ENCODE results near the gene RFXANK. TPM values are rescaled to one million over a fixed set of nuclear protein-coding genes. Genes with fewer than 3 reads are reported as not detected.
"Not testable (repeated sequence)": the region's sequence is repeated elsewhere in the genome, so short reads cannot be mapped to it uniquely, and the experiment has no call there.

RFXANK gene
- total and polyA plus RNA-seq, 4 donors, result 8.9 to 27.8 (median 19.0) TPM

DNA sequence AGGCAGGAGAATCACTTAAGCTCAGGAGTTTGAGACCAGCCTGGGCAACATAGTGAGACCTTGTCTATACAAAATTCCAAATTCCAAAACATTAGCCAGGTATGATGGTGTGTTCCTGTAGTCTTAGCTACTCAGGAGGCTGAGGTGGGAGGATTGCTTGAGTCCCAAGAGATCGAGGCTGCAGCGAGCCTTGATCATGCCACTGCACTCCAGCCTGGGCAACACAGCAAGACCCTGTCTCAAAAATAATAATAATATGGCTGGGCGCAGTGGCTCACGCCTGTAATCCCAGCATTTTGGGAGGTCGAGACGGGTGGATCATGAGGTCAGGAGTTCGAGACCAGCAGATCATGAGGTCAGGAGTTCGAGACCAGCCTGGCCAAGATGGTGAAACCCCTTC lies 28.9 kb downstream of the RFXANK start:
- WGBS, result 81% methylated on average over 8 of the region's 8 CpGs
- H3K9ac ChIP-seq (ENCODE audit: low read depth in 1 of 2, low read length in 2 of 2); DNase-seq (ENCODE audit: low spot score); H3K27ac ChIP-seq (ENCODE audit: low read depth in 1 of 2, low read length in 2 of 2); H3K27me3 ChIP-seq (ENCODE audit: control insufficient read depth in 4 of 4, insufficient read depth in 4 of 4, low read length in 3 of 4); H3K4me1 ChIP-seq (ENCODE audit: control insufficient read depth in 4 of 4, insufficient read depth in 4 of 4, low read length in 3 of 4); H3K4me3 ChIP-seq (ENCODE audit: low read depth in 1 of 3, low read length in 3 of 3); H3K36me3 ChIP-seq (ENCODE audit: control insufficient read depth in 4 of 4, insufficient read depth in 3 of 4, low read depth in 1 of 4, low read length in 3 of 4); H3K9me3 ChIP-seq (ENCODE audit: control insufficient read depth in 4 of 4, low read length in 3 of 4): not testable (repeated sequence)

DNA sequence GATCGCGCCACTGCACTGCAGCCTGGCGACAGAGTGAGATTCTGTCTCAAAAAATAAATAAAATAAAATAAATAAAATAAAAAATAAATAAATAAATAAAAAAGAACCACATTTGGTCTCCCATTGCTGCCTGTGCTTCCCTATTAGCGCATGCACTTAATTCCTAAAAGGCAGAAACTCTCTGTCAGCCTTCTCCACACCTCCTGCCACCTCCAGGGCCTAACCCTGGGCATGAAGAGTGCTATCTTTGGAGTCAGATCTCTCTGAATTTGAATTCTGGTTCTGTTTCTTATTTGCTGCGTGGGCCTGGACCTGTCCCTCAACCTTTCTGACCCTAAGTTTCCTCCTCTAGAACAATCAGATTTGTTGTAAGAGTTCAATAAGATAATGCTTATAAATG lies 31.0 kb downstream of the RFXANK start:
- Histone ChIP-seq H3K36me3 (ENCODE audit: control insufficient read depth in 4 of 4, insufficient read depth in 3 of 4, low read depth in 1 of 4, low read length in 3 of 4) (no peaks in the 10 kb centered on the region), H3K27me3 (ENCODE audit: control insufficient read depth in 4 of 4, insufficient read depth in 4 of 4, low read length in 3 of 4) (peaks cover 0 to 5% (median 0%) of the 10 kb centered on the region in 4 donors), H3K9ac (ENCODE audit: low read depth in 1 of 2, low read length in 2 of 2) (no peak overlapping the region), H3K9me3 (ENCODE audit: control insufficient read depth in 4 of 4, low read length in 3 of 4) (no peaks in the 10 kb centered on the region), H3K4me3 (ENCODE audit: low read depth in 1 of 3, low read length in 3 of 3) (no peak overlapping the region), H3K27ac (ENCODE audit: low read depth in 1 of 2, low read length in 2 of 2) (no peak overlapping the region), H3K4me1 (ENCODE audit: control insufficient read depth in 4 of 4, insufficient read depth in 4 of 4, low read length in 3 of 4) (peaks cover 0 to 14% (median 8%) of the 10 kb centered on the region in 4 donors)
- TF ChIP-seq RXRA (IDR thresholded peaks at IDR 0.05), result no peak
- TF ChIP-seq FOXA2 (IDR thresholded peaks at IDR 0.05), result no peak
- no peak for TF ChIP-seq SP1 (IDR thresholded peaks at IDR 0.05)
- TF ChIP-seq, protein P1, sequence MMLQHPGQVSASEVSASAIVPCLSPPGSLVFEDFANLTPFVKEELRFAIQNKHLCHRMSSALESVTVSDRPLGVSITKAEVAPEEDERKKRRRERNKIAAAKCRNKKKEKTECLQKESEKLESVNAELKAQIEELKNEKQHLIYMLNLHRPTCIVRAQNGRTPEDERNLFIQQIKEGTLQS (IDR thresholded peaks at IDR 0.05), result no peak
- TF ChIP-seq EGR1 (IDR thresholded peaks at IDR 0.05; ENCODE audit: low read depth in 2 of 2), result no peak
- no peak for TF ChIP-seq GABPA (IDR thresholded peaks at IDR 0.05 in 1 of 2, conservative IDR thresholded peaks at IDR 0.05 in 1 of 2)
- no peak for TF ChIP-seq FOXA1 (IDR thresholded peaks at IDR 0.05)
- TF ChIP-seq JUND (IDR thresholded peaks at IDR 0.05), result no peak
- TF ChIP-seq NR2F2 (IDR thresholded peaks at IDR 0.05), result no peak
- no peak for DNase-seq (ENCODE audit: low spot score)
- WGBS, result 90% methylated on average over 5 of the region's 5 CpGs

DNA sequence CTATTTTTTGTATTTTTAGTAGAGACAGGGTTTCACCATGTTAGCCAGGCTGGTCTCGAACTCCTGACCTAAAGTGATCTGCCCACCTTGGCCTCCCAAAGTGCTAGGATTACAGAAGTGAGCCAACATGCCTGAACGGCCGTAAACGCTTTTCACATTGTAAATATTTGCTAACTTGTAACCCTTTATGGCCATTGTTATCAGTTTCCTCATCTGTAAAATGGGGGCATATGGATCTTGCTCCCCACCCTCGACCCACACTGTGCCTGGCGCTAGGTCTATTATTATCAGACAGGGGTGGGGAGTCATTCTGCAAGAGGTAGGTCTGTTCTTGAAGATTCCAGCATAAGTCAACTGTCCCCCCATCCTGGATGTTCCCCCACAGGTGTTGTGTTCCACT lies 31.6 kb downstream of the RFXANK start:
- no peak overlapping the region for H3K9ac ChIP-seq (ENCODE audit: low read depth in 1 of 2, low read length in 2 of 2)
- TF ChIP-seq EGR1 (IDR thresholded peaks at IDR 0.05; ENCODE audit: low read depth in 2 of 2) (no peak), GABPA (IDR thresholded peaks at IDR 0.05 in 1 of 2, conservative IDR thresholded peaks at IDR 0.05 in 1 of 2) (no peak), YY1 (IDR thresholded peaks at IDR 0.05) (no peak), TAF1 (conservative IDR thresholded peaks at IDR 0.05) (no peak), FOXA2 (IDR thresholded peaks at IDR 0.05) (no peak), ZBTB33 (IDR thresholded peaks at IDR 0.05) (no peak), NR2F2 (IDR thresholded peaks at IDR 0.05) (no peak), RXRA (IDR thresholded peaks at IDR 0.05) (no peak), JUND (IDR thresholded peaks at IDR 0.05) (no peak), HNF4G (IDR thresholded peaks at IDR 0.05) (no peak), FOXA1 (IDR thresholded peaks at IDR 0.05) (no peak), RAD21 (IDR thresholded peaks at IDR 0.05) (no peak), HNF4A (conservative IDR thresholded peaks at IDR 0.05) (no peak), REST (IDR thresholded peaks at IDR 0.05) (no peak), SP1 (IDR thresholded peaks at IDR 0.05) (no peak)
- TF ChIP-seq, protein P1 (IDR thresholded peaks at IDR 0.05), result no peak
- TF ChIP-seq, protein P2, sequence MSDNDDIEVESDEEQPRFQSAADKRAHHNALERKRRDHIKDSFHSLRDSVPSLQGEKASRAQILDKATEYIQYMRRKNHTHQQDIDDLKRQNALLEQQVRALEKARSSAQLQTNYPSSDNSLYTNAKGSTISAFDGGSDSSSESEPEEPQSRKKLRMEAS (IDR thresholded peaks at IDR 0.05), result no peak
- TF ChIP-seq, protein P3, sequence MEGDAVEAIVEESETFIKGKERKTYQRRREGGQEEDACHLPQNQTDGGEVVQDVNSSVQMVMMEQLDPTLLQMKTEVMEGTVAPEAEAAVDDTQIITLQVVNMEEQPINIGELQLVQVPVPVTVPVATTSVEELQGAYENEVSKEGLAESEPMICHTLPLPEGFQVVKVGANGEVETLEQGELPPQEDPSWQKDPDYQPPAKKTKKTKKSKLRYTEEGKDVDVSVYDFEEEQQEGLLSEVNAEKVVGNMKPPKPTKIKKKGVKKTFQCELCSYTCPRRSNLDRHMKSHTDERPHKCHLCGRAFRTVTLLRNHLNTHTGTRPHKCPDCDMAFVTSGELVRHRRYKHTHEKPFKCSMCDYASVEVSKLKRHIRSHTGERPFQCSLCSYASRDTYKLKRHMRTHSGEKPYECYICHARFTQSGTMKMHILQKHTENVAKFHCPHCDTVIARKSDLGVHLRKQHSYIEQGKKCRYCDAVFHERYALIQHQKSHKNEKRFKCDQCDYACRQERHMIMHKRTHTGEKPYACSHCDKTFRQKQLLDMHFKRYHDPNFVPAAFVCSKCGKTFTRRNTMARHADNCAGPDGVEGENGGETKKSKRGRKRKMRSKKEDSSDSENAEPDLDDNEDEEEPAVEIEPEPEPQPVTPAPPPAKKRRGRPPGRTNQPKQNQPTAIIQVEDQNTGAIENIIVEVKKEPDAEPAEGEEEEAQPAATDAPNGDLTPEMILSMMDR (IDR thresholded peaks at IDR 0.05; ENCODE audit: low read depth, low read length, missing input control), result no peak
- H3K4me1 ChIP-seq (ENCODE audit: control insufficient read depth in 4 of 4, insufficient read depth in 4 of 4, low read length in 3 of 4), result peaks cover 5 to 19% (median 12%) of the 10 kb centered on the region in 4 donors
- no peak overlapping the region for H3K4me3 ChIP-seq (ENCODE audit: low read depth in 1 of 3, low read length in 3 of 3)
- H3K27ac ChIP-seq (ENCODE audit: low read depth in 1 of 2, low read length in 2 of 2), result no peak overlapping the region
- no peaks in the 10 kb centered on the region for H3K9me3 ChIP-seq (ENCODE audit: control insufficient read depth in 4 of 4, low read length in 3 of 4)
- peaks cover 0 to 5% (median 0%) of the 10 kb centered on the region in 4 donors for H3K27me3 ChIP-seq (ENCODE audit: control insufficient read depth in 4 of 4, insufficient read depth in 4 of 4, low read length in 3 of 4)
- no peak for DNase-seq (ENCODE audit: low spot score)
- H3K36me3 ChIP-seq (ENCODE audit: control insufficient read depth in 4 of 4, insufficient read depth in 3 of 4, low read depth in 1 of 4, low read length in 3 of 4), result no peaks in the 10 kb centered on the region
- 55% methylated on average over 6 of the region's 6 CpGs for WGBS
